Measurements from ENCODE around the gene PRG2.

- TF ChIP-seq CTCF (conservative IDR thresholded peaks at IDR 0.05; ENCODE audit: low read length): no peak
- TF ChIP-seq EZH2phosphoT487 (IDR thresholded peaks at IDR 0.05; ENCODE audit: borderline replicate concordance, low read depth, low read length): no peak
These were observed 31.9 kb downstream of the PRG2 start for GRCh38 chr11:57358543-57358961.
